ENCODE data around the gene OR5B21.

- TF ChIP-seq ELF4 (IDR thresholded peaks at IDR 0.05) (no peak), FOXK2 (IDR thresholded peaks at IDR 0.05) (no peak), FOXM1 (IDR thresholded peaks at IDR 0.05; ENCODE audit: borderline replicate concordance) (no peak), SP1 (IDR thresholded peaks at IDR 0.05) (no peak), HDGF (IDR thresholded peaks at IDR 0.05; ENCODE audit: borderline replicate concordance) (no peak), LEF1 (IDR thresholded peaks at IDR 0.05; ENCODE audit: borderline replicate concordance) (no peak), PKNOX1 (IDR thresholded peaks at IDR 0.05) (no peak), ZNF384 (IDR thresholded peaks at IDR 0.05) (no peak)
Measured at GRCh38 chr11:58494101-58494500, 13.8 kb downstream of the OR5B21 start.

Measured in HEK293T (cell line).